Nephron (organoid): Measurements from ENCODE around the gene TAF11L2.
"Not testable (repeated sequence)": the region's sequence is repeated elsewhere in the genome, so short reads cannot be mapped to it uniquely, and the experiment has no call there.

Experiments used
- H3K27ac Mint-ChIP-seq, 3 experiments: 2 replicates each; pipeline ENCODE4 v1.8.0; 2020; ENCODE audit warnings: mixed read lengths in 3 of 3, mild to moderate bottlenecking in 2 of 3, moderate library complexity in 1 of 3
- H3K27me3 Mint-ChIP-seq: 2 replicates; pipeline ENCODE4 v1.8.0; 2021; ENCODE audit warnings: low read depth, mild to moderate bottlenecking, moderate library complexity, mixed read lengths
- H3K36me3 Mint-ChIP-seq: 2 replicates; pipeline ENCODE4 v1.8.0; 2020; ENCODE audit warnings: low read depth, mixed read lengths
- H3K4me1 Mint-ChIP-seq: 2 replicates; pipeline ENCODE4 v1.8.0; 2020; ENCODE audit warnings: mixed read lengths
- H3K4me3 Mint-ChIP-seq, 3 experiments: 2 replicates each; pipeline ENCODE4 v1.8.0; 2020; ENCODE audit warnings: mild to moderate bottlenecking in 3 of 3, mixed read lengths in 3 of 3, moderate library complexity in 2 of 3
- H3K9me3 Mint-ChIP-seq: 2 replicates; pipeline ENCODE4 v1.8.0; 2020; ENCODE audit warnings: mixed read lengths
- CTCF ChIP-seq, 3 experiments: fragments of 200-600 bp; sonication (generic); IDR thresholded peaks; one replicate each; pipeline ENCODE4 v1.5.0; 2021; ENCODE audit warnings: antibody characterized with exemption in 3 of 3; ENCODE audit not compliant: unreplicated experiment in 3 of 3

TAF11L2 gene

DNA sequence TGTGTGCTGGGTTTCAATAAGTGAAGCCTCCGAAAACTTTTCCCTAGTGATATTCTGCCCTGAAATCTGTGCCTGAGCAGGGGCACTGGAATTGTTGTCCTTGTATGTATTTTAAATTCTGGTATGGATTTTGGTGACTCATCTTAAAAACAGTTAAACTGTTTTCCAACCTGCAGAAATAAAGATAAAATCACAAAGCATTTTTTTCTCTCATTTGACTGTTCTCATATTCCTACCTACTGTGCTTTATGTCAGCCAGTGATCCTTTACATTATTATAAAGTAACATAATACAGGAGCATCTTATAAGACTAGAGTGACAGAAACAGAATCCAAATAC is 10.9 kb upstream of the TAF11L2 start:
- Mint-ChIP-seq H3K27ac (no peak overlapping the region), H3K36me3 (no peaks in the 10 kb centered on the region), H3K4me1 (no peaks in the 10 kb centered on the region), H3K4me3 (no peak overlapping the region), H3K9me3 (no peaks in the 10 kb centered on the region), H3K27me3 (peaks cover 17% of the 10 kb centered on the region)
- TF ChIP-seq CTCF (IDR thresholded peaks at IDR 0.05; ENCODE audit: unreplicated experiment in 3 of 3): no peak

- not testable (repeated sequence) for H3K4me1 Mint-ChIP-seq, H3K9me3 Mint-ChIP-seq
These were observed 6.8 kb upstream of the TAF11L2 start for GRCh38 chr5:17491257-17491656.

DNA sequence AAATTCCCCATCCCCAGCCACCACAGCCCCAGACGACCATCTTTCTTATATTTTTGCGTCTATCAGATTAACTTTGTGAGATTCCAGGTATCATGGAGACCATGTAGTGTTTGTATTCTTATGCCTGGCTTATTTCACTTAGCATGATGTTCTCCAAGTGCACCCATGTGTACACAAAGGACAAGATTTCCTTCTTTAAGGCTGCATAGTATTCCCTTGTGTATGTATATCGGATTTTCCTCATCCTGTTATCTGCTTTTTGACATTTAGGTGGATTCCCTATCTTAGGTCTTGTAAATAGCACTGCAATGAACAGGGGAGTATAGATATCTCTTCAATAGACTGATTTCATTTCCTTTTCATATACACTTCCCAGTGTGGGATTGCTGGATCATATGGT is 5.3 kb upstream of the TAF11L2 start:
- Mint-ChIP-seq H3K4me3 (no peak overlapping the region), H3K27ac (no peak overlapping the region), H3K36me3 (no peaks in the 10 kb centered on the region), H3K9me3 (peaks cover 3% of the 10 kb centered on the region), H3K27me3 (peaks cover 3% of the 10 kb centered on the region), H3K4me1 (no peaks in the 10 kb centered on the region)
- no peak for TF ChIP-seq CTCF (IDR thresholded peaks at IDR 0.05; ENCODE audit: unreplicated experiment in 3 of 3)

More at GRCh38 chr5:17491257-17491656, 6.8 kb upstream of the TAF11L2 start:
- H3K4me3 Mint-ChIP-seq, H3K27ac Mint-ChIP-seq, H3K27me3 Mint-ChIP-seq, H3K36me3 Mint-ChIP-seq: not testable (repeated sequence)

GRCh38 chr5:17497446-17497845 is 585 bp upstream of the TAF11L2 start:
- TF ChIP-seq CTCF (IDR thresholded peaks at IDR 0.05; ENCODE audit: unreplicated experiment in 3 of 3): no peak
- H3K4me3 Mint-ChIP-seq: no peak overlapping the region
- no peak overlapping the region for H3K27ac Mint-ChIP-seq

DNA sequence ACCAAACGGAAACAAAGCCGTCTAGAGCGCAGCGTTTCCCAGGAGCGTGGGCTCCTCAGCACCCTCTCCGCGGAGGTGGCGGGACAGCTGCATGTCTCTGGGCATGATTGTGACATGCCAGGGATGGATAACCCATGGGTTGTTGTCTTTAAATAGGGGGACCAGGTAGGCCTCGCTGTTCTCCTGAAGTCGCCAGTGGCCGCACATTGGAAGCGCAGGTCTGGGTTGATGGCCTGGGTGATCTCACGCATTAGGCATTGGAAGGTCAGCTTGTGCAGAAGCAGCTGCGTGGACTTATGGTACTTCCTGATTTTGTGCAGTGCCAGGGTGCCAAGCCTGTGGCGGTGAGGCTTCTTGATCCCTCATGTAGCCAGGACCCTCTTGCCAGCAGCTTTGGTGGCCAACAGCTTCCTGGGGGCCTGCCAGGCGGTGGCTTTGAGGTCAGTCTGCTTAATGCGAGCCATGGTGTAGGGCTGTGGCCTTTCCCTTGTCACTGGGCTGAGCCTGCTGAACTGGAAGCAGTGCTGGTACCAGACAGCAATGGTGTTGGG is 13.8 kb downstream of the TAF11L2 start:
- Mint-ChIP-seq H3K36me3 (no peaks in the 10 kb centered on the region), H3K4me3 (no peak overlapping the region), H3K27me3 (peaks cover 8% of the 10 kb centered on the region), H3K27ac (no peak overlapping the region), H3K9me3 (no peaks in the 10 kb centered on the region), H3K4me1 (no peaks in the 10 kb centered on the region)
- no peak for TF ChIP-seq CTCF (IDR thresholded peaks at IDR 0.05; ENCODE audit: unreplicated experiment in 3 of 3)

More at GRCh38 chr5:17497446-17497845, 585 bp upstream of the TAF11L2 start:
- Mint-ChIP-seq H3K9me3 (peaks cover 6% of the 10 kb centered on the region), H3K36me3 (no peaks in the 10 kb centered on the region), H3K4me1 (no peaks in the 10 kb centered on the region), H3K27me3 (peaks cover 4% of the 10 kb centered on the region)

DNA sequence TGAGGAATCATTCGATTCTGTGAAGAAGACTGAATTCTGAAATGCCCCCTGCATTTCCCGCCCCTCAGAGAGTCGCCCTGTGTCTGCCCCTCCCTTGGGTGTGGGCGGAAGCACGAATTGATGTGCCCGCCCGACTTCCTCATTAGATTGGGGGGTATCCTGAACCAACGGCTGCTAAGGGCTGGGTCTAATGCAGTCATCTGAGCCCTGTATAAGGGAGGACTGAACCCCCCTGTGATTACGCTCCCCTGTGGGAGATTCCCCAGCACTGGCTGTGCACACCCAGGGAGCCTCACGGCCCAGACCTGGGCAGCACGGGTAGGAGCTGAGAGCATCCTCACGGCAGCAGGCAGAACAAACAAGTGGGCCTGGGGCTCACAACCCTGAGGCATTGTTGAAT is 19.5 kb downstream of the TAF11L2 start:
- H3K27ac Mint-ChIP-seq, H3K27me3 Mint-ChIP-seq, H3K36me3 Mint-ChIP-seq, H3K4me1 Mint-ChIP-seq, H3K9me3 Mint-ChIP-seq, H3K4me3 Mint-ChIP-seq: not testable (repeated sequence)

DNA sequence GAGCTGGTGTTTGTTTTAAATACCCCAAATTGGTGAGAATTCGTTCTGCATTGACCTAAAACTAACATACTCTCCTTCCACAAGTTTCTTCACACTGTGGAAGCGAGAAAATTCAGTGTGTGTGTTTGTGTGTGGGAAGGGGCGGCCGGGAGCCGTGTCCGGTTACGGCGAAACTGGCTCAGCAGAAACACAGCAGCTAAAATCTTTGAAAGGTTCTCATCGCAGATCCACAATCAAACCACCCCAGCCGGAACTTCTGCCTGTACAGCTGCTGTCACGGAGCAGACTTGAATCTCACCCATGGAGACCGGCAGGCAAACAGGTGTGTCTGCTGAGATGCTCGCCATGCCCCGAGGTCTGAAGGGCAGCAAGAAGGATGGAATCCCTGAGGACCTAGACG is 20.0 kb downstream of the TAF11L2 start, which contains the start of gene TAF11L3:
TAF11L3 (plus strand) TSS at position 301 of the 400 bp plus-strand sequence.
- not testable (repeated sequence) for H3K36me3 Mint-ChIP-seq, H3K9me3 Mint-ChIP-seq, H3K27me3 Mint-ChIP-seq, H3K27ac Mint-ChIP-seq, H3K4me1 Mint-ChIP-seq, H3K4me3 Mint-ChIP-seq

DNA sequence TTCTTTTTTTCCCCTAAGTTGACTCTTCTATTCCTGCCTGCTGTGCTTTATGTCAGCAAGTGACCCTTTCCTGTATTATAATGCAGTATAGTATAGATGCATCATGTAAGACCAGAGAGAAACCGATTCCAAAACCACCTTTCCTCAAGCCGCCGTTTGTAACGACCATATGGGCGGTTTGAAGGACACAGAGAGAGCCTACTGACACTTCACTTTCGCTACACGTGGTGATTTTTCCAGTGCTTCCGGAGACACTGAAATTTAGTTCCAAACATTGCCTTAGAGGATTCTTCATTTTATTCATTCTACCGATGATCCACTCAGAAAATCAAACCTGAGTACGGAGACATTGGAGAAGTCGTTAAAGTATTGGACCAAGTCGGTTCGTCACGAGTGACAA is 21.5 kb downstream of the TAF11L2 start:
- H3K36me3 Mint-ChIP-seq, H3K4me1 Mint-ChIP-seq, H3K27ac Mint-ChIP-seq, H3K27me3 Mint-ChIP-seq, H3K4me3 Mint-ChIP-seq, H3K9me3 Mint-ChIP-seq: not testable (repeated sequence)

GRCh38 chr5:17521501-17521900 is 23.5 kb downstream of the TAF11L2 start, which contains the start of gene TAF11L4:
TAF11L4 (plus strand) TSS chr5:17521801.
- not testable (repeated sequence) for H3K27ac Mint-ChIP-seq, H3K9me3 Mint-ChIP-seq, H3K4me3 Mint-ChIP-seq, H3K27me3 Mint-ChIP-seq, H3K36me3 Mint-ChIP-seq, H3K4me1 Mint-ChIP-seq

- not testable (repeated sequence) for H3K9me3 Mint-ChIP-seq, H3K4me1 Mint-ChIP-seq, H3K27me3 Mint-ChIP-seq
These were observed 26.9 kb downstream of the TAF11L2 start, which contains the start of gene TAF11L5 for GRCh38 chr5:17524935-17525334. TAF11L5 (plus strand) TSS chr5:17525235.

DNA sequence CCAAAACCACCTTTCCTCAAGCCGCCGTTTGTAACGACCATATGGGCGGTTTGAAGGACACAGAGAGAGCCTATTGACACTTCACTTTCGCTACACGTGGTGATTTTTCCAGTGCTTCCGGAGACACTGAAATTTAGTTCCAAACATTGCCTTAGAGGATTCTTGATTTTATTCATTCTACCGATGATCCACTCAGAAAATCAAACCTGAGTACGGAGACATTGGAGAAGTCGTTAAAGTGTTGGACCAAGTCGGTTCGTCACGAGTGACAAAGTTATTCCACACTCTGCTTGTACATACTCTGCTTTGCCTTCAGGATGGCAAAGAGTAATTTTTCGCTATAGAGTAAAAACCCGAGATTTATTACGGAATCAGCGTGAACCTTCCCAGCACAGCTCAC is 28.5 kb downstream of the TAF11L2 start:
- not testable (repeated sequence) for H3K4me3 Mint-ChIP-seq, H3K9me3 Mint-ChIP-seq, H3K27me3 Mint-ChIP-seq, H3K4me1 Mint-ChIP-seq, H3K36me3 Mint-ChIP-seq, H3K27ac Mint-ChIP-seq

More at GRCh38 chr5:17524935-17525334, 26.9 kb downstream of the TAF11L2 start, which contains the start of gene TAF11L5:
- not testable (repeated sequence) for H3K36me3 Mint-ChIP-seq, H3K4me3 Mint-ChIP-seq, H3K27ac Mint-ChIP-seq
